SKM-1 treated with dmso at 0.1 percent for 144 hours (cell line): Measurements from ENCODE around the gene CNTNAP2.
"Not testable (repeated sequence)": the region's sequence is repeated elsewhere in the genome, so short reads cannot be mapped to it uniquely, and the experiment has no call there.

ENCODE experiments used
- DNase-seq: peaks from one replicate; lab custom pipeline; 2025; ENCODE audit not compliant: unreplicated experiment; lab: John Stamatoyannopoulos, UW

Gene CNTNAP2

DNA sequence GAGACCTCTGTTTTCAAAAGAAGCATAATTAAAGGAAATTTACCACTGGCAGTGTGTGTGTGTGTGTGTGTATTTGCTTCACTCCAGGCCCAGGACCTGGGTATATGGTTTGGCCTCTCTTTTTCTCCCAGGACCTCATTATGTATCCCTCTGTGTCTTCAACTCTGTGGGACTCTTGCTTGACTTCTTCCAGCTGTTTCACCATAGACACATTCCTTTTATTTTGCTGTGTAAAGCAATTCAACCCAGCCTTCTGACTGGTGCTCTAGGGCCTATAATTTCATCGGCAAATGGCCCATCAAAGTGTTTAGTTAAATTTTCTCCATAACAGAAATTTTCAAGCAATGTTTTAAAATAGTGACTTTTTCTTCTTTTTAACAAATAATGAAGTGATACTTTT is 954.3 kb downstream of the CNTNAP2 start:
- no peak for DNase-seq

DNA sequence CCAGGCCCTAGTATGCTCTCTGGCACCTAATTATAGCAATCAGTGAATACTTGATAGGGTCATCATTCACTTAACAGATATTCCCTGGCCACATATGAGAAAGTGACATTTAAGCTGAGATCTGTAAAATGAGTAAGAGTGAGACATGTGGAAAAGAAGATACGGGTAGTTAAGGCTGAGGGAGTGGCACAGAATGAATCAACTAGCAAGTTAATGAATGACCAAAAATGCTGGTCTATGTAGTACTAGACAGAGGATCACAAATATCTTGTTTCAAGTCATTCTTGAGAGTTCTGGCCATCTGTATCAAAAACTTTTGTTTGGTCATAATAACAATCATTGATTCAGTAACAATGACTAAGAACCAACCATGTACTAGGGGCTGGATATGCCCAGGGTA is 954.9 kb downstream of the CNTNAP2 start:
- DNase-seq: no peak

DNA sequence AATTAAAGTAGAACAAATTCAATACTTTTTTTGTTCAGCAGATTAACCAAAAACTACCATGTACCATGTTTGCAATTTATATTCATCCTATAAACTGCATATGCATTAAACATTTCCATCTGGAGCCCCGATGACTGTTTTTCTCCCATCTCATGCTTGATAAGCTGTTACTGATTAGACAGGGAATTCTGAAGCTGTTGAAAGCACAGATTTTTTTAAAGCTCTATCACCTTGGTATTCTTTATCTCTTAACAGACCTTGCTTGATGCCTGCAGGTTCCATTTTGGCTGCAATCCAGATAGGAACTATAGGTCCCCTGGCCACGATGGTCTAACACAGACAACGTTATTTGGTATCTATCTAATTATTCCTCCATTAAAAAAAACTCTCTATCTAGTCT is 961.7 kb downstream of the CNTNAP2 start:
- DNase-seq: no peak

DNA sequence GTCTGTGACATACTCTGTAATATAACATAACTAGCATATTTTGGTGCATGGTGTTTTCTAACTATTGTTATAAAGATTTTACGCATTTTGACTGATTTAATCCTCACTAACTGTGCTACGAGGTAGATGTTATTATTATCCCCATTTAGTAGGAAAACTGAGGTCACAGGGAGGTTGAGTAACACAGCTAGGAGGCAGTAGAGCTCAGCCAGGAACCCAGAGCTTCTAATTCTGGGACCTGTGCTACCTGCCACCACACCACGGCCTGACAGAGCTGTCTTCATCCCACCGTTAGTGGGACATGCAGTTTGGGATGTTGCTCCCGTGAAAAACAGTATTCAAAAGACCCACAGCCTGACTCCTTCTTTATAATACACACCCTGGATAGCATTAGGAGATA is 962.5 kb downstream of the CNTNAP2 start:
- DNase-seq: no peak

GRCh38 chr7:147079921-147080420 is 963.4 kb downstream of the CNTNAP2 start:
- DNase-seq: no peak

DNA sequence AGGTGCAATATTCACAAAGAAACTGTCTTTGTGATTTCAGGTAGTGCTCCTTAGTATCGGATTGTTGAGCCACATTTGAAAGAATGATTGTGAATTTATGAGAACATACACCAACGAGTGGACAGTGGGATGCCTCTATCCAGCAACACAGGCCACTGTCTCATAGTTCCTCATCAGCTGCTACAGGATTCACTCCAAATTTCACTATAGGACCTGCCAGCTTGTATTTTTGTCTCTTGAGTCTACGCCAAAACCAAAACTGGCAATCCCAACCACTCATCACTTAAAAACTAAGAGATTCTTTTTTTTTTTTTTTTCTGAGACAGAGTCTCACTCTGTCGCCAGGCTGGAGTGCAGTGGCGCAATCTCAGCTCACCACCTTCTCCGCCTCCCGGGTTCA is 964.5 kb downstream of the CNTNAP2 start:
- no peak for DNase-seq

- no peak for DNase-seq
These were observed 972.5 kb downstream of the CNTNAP2 start for GRCh38 chr7:147089051-147089461.

- no peak for DNase-seq
These were observed 973.0 kb downstream of the CNTNAP2 start for GRCh38 chr7:147089608-147090007.

DNA sequence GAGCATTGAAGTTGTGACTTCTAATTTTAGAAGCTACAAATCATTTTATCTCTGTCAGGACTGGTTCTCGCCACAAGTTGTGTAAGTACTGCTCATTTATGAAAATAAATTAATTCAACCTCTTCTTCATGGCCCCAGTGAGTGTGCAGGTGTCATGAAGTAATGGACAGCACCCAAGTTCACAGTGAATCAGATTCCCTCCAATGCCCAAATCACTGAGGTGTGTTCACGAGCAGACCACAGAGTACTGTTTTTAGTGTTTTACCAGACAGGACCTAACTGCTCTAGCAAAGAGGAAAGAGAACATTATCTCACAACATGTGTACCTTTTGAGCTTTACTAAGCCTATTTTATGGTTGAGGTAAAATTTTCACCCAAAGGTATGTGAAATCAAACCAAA is 980.0 kb downstream of the CNTNAP2 start:
- no peak for DNase-seq

GRCh38 chr7:147103224-147103623 is 986.6 kb downstream of the CNTNAP2 start:
- no peak for DNase-seq

DNA sequence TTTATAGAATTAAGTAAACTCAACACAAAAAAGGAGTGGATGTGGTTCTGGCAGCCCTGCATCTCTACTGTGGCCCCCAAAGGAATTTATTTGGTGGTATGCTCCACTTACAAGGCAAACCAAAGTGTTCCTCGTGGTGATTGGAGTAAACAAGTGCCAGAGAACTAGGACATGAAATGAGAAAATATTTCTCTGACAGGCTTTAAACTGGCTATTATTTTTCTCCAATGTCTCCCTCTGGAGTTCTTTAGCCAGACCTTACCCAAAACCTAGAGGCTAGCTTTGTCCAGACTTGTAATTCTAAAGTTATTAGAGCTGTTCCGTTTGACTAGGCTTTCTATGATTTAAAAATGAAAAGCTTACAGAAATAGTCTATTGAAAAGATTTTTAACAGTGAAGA is 990.1 kb downstream of the CNTNAP2 start:
- DNase-seq: no peak

DNA sequence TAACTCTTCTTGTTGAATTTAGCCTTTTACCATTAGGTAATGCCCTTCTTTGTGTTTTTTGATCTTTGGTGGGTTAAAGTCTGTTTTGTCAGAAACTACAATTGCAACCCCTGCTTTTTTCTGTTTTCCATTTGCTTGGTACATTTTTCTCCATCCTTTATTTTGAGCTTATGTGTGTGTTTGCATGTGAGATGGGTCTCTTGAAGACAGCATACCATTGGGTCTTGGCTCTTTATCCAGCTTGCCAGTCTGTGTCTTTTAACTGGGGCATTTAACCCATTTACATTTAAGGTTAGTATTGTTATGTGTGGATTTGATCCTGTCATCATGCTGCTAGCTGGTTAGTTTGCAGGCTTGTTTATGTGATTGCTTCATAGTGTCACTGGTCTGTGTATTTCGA is 997.9 kb downstream of the CNTNAP2 start:
- DNase-seq: not testable (repeated sequence)

DNA sequence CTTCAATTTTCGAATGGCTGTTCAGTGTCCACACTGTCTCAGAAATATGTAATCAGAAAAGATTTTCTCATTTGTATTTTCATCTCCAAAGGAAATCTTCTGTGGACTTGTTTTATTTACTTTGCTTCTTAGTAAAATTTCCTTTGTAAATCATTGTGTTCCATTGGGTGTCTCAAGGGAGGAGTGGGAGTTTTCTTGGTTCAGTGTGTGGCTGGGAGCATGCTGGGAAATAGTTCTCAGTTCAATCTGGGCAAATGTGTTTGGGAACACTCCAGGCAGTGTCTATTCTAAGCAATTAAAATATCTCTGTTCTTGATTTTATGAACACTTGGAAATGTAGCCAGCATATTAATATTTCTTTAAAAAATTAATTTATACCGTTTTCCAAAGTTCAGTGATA is 1019.8 kb downstream of the CNTNAP2 start:
- no peak for DNase-seq

GRCh38 chr7:147145194-147145593 is 1028.6 kb downstream of the CNTNAP2 start:
- no peak for DNase-seq

GRCh38 chr7:147146169-147146568 is 1029.6 kb downstream of the CNTNAP2 start:
- no peak for DNase-seq

DNA sequence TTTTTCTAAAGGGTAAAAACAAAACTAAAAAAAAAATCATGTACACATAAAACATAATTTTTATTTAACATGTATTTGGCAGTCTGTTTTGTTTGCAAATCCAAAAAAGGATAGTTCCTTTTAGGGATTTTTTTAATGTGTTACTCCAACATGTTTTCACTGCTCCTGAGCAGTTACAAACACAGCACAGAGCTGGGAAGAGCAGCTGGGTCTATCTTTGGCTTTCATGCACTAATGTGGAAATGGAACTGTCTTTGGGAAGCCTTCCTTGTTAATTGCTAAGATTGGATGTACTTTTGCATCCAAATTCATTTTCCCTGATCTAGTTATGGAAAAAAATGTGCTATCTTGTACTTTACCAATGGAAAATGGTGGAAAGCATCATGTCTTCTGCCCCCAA is 1035.1 kb downstream of the CNTNAP2 start:
- no peak for DNase-seq

- no peak for DNase-seq
These were observed 1037.0 kb downstream of the CNTNAP2 start for GRCh38 chr7:147153571-147153970.

- DNase-seq: no peak
These were observed 1044.8 kb downstream of the CNTNAP2 start for GRCh38 chr7:147161405-147161804.

GRCh38 chr7:147170341-147171012 is 1053.9 kb downstream of the CNTNAP2 start:
- no peak for DNase-seq

DNA sequence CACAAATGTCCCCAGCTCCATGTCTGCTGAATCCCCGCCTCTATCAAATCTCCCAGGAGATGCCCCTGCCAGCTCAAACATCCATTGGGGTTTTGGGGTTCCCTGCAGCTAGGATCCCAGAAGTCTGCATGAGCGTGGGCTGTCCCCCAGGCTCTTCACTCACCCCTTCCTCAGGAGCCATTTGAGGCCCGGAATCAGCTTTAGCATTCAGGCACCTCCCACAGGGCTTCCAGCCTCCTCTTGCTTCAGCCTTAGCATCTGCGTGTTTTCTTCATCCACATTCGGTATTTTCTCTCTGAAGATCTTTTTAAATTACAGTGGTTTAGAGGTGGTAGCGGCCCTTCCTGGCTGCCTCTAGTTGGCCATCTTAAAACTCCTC is 1054.4 kb downstream of the CNTNAP2 start:
- no peak for DNase-seq

GRCh38 chr7:147173883-147174282 is 1057.3 kb downstream of the CNTNAP2 start:
- no peak for DNase-seq

DNA sequence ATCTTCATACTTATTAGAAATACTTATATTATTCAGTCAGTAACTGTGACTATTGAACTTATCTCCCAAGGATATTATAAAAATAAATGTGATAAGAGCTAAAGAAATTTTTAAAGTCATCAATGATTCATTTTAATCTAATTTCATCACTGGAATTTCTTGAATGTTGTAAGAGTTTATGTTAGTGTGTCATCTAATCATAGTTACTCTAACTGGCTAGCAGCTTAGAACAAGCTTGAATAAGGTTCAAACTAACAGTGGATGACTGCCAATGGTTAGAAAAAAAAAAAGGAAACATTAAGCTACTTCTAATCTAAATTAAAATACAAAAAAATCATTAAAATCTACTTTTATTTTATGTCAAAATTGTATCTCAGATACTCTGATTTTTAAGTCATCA is 1066.3 kb downstream of the CNTNAP2 start:
- no peak for DNase-seq

GRCh38 chr7:147183276-147183675 is 1066.7 kb downstream of the CNTNAP2 start:
- DNase-seq: no peak
